ENCODE data around the gene TMEM218. TPM values are rescaled to one million over a fixed set of nuclear protein-coding genes. Genes with fewer than 3 reads are reported as not detected.

The TMEM218 gene
- total RNA-seq, 1 donor from 2014 or later: 30.4 TPM

DNA sequence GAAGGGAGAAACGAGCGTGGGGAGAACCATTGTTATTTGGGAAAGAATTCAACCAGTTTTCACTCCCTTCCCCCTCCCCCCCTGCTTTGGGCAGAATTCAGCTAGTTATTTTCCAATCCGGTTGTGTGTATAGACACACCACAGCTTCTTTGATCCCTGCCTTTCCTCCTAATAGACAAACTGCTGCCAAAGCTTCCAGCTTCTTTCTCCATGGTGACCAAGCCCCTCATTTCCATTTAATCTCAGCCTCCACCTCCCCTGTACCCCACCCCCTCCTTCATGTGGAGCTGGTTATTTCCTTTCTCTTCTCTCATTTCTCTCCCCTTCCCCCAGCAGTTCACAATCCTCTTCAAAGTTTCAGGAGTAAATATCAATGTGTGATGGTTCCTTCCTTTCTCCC is 28.4 kb upstream of the TMEM218 start:
- TF ChIP-seq, protein P1, sequence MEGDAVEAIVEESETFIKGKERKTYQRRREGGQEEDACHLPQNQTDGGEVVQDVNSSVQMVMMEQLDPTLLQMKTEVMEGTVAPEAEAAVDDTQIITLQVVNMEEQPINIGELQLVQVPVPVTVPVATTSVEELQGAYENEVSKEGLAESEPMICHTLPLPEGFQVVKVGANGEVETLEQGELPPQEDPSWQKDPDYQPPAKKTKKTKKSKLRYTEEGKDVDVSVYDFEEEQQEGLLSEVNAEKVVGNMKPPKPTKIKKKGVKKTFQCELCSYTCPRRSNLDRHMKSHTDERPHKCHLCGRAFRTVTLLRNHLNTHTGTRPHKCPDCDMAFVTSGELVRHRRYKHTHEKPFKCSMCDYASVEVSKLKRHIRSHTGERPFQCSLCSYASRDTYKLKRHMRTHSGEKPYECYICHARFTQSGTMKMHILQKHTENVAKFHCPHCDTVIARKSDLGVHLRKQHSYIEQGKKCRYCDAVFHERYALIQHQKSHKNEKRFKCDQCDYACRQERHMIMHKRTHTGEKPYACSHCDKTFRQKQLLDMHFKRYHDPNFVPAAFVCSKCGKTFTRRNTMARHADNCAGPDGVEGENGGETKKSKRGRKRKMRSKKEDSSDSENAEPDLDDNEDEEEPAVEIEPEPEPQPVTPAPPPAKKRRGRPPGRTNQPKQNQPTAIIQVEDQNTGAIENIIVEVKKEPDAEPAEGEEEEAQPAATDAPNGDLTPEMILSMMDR (conservative IDR thresholded peaks at IDR 0.05): no peak
- Mint-ChIP-seq H3K4me3 (peak overlapping the region; percentile 48), H3K27ac (ENCODE audit: unreplicated experiment) (peak overlapping the region; percentile 40), H3K4me1 (peaks cover 45% of the 10 kb centered on the region), H3K9me3 (no peaks in the 10 kb centered on the region), H3K27me3 (ENCODE audit: low read depth) (peaks cover 2% of the 10 kb centered on the region), H3K36me3 (ENCODE audit: low read depth) (no peaks in the 10 kb centered on the region)
- DNase-seq (ENCODE audit: low read depth, low spot score): no peak

DNA sequence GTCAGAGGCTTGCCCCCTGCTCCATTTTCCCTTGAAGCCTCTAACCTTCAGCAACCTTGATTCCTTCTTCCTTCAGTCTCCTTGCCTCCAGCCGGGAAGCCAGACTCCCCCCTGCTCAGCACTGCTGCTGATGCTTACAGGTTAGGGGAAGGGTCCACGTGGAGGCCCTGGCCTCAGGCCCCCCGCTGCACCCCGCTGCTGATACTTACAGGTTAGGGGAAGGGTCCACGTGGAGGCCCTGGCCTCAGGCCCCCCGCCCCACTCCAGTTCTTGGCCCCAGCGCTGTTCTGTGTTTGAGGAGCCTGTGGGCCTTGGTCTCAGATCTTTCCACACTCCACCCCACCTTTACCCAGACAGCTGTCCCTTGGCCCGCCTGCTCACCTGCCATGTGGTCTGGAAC is 27.5 kb upstream of the TMEM218 start:
- peaks cover 45% of the 10 kb centered on the region for H3K4me1 Mint-ChIP-seq
- H3K36me3 Mint-ChIP-seq (ENCODE audit: low read depth): no peaks in the 10 kb centered on the region
- DNase-seq (ENCODE audit: low read depth, low spot score): no peak
- TF ChIP-seq, protein P1 (conservative IDR thresholded peaks at IDR 0.05): no peak
- no peak overlapping the region for H3K27ac Mint-ChIP-seq (ENCODE audit: unreplicated experiment)
- no peak overlapping the region for H3K4me3 Mint-ChIP-seq
- no peaks in the 10 kb centered on the region for H3K9me3 Mint-ChIP-seq
- peaks cover 2% of the 10 kb centered on the region for H3K27me3 Mint-ChIP-seq (ENCODE audit: low read depth)

DNA sequence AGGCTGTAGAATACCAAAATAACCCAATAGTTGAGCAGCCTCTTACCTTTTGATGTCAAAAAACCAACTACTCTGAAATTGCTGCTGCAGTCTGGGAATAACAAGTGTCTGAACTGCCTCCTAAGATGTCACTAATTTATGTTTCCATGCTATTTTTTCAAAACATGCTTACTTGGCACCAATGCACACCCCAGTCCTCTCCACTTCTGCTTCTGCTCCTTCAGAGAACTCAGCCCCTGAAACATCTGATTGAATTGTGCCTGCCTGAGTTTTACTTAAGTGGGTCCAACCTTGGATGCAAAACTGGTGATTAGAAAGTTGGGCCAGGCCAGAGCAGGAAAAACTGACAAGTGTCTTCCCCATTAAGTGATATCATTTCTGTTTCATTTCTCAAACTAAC is 24.6 kb upstream of the TMEM218 start:
- H3K36me3 Mint-ChIP-seq (ENCODE audit: low read depth): no peaks in the 10 kb centered on the region
- TF ChIP-seq, protein P1 (conservative IDR thresholded peaks at IDR 0.05): no peak
- H3K27ac Mint-ChIP-seq (ENCODE audit: unreplicated experiment): no peak overlapping the region
- no peak overlapping the region for H3K4me3 Mint-ChIP-seq
- H3K9me3 Mint-ChIP-seq: no peaks in the 10 kb centered on the region
- peaks cover 34% of the 10 kb centered on the region for H3K4me1 Mint-ChIP-seq
- no peak for DNase-seq (ENCODE audit: low read depth, low spot score)
- peaks cover 2% of the 10 kb centered on the region for H3K27me3 Mint-ChIP-seq (ENCODE audit: low read depth)

DNA sequence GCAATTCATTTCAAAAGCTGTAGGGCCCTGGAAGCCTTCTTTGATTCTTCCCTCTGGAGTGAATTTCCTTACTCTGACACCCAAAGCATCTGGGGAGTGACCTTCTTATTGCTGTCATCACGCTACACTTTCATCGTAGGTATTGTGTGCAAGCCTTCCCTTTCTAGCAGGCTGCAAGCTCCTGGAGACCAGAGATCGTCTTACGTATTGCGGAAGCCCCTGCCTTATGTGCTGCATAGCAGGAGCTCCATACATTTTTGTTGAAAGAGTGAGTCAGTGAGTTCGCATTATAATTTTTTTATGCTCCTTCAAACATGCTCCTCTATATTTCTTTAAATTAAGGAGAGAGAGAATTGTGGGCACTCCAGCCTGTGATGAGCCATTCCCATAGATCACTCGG is 21.2 kb upstream of the TMEM218 start:
- Mint-ChIP-seq H3K27me3 (ENCODE audit: low read depth) (no peaks in the 10 kb centered on the region), H3K27ac (ENCODE audit: unreplicated experiment) (no peak overlapping the region), H3K4me1 (peaks cover 9% of the 10 kb centered on the region), H3K36me3 (ENCODE audit: low read depth) (no peaks in the 10 kb centered on the region), H3K9me3 (no peaks in the 10 kb centered on the region), H3K4me3 (no peak overlapping the region)
- DNase-seq (ENCODE audit: low read depth, low spot score): no peak
- TF ChIP-seq, protein P1 (conservative IDR thresholded peaks at IDR 0.05): no peak

DNA sequence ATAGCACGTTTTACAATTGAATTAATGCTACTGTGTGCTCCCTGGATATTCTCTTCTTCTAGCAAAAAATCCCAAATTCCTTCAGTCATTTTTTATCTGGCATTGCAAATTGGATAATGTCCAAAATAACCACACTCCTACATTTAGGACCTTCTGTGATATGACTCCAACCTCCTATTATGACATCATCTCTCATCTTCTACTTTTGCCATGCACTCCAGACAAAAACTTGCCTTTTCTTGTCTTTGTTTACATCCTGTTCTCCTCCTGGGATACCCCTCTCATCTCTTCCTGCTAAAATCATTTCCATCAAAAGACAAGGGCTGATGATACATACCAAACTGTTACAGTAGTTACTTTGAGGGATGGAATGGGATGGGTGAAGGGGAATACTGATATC is 20.6 kb upstream of the TMEM218 start:
- Mint-ChIP-seq H3K4me1 (peaks cover 6% of the 10 kb centered on the region), H3K4me3 (no peak overlapping the region), H3K9me3 (no peaks in the 10 kb centered on the region), H3K27me3 (ENCODE audit: low read depth) (no peaks in the 10 kb centered on the region), H3K36me3 (ENCODE audit: low read depth) (no peaks in the 10 kb centered on the region), H3K27ac (ENCODE audit: unreplicated experiment) (no peak overlapping the region)
- TF ChIP-seq, protein P1 (conservative IDR thresholded peaks at IDR 0.05): no peak
- DNase-seq (ENCODE audit: low read depth, low spot score): no peak

Measured in neural crest cell (in vitro differentiated cells).